Neural crest cell (in vitro differentiated cells): ENCODE measurements around the gene NMUR2. TPM values are rescaled to one million over a fixed set of nuclear protein-coding genes. Genes with fewer than 3 reads are reported as not detected.

ENCODE experiments used
- DNase-seq: peaks from one replicate; pipeline ENCODE4 v3.0.0; 2021; ENCODE audit warnings: low read depth, mixed read lengths, low spot score
- H3K27ac Mint-ChIP-seq: one replicate; pipeline ENCODE4 v1.8.0; 2021; ENCODE audit warnings: mild to moderate bottlenecking, mixed read lengths; ENCODE audit not compliant: unreplicated experiment
- H3K27me3 Mint-ChIP-seq: 2 replicates; pipeline ENCODE4 v1.8.0; 2021; ENCODE audit warnings: low read depth, mild to moderate bottlenecking, mixed read lengths
- H3K36me3 Mint-ChIP-seq: 2 replicates; pipeline ENCODE4 v1.8.0; 2021; ENCODE audit warnings: low read depth, mild to moderate bottlenecking, mixed read lengths
- H3K4me1 Mint-ChIP-seq: 2 replicates; pipeline ENCODE4 v1.8.0; 2021; ENCODE audit warnings: mixed read lengths
- H3K4me3 Mint-ChIP-seq: one replicate; pipeline ENCODE4 v1.8.0; 2021; ENCODE audit warnings: mild to moderate bottlenecking, mixed read lengths
- H3K9me3 Mint-ChIP-seq: 2 replicates; pipeline ENCODE4 v1.8.0; 2021; ENCODE audit warnings: mixed read lengths
- CTCF ChIP-seq: fragments of 200-600 bp; sonication (generic); conservative IDR thresholded peaks from 2 replicates; pipeline ENCODE4 v1.5.0; 2021; ENCODE audit warnings: antibody characterized with exemption, mild to moderate bottlenecking
- total RNA-seq: library from RNA; stranded (reverse); gene quantifications from 2 replicates; pipeline ENCODE4 v1.2.1, GENCODE V29; 2021

NMUR2 gene
- total RNA-seq, 1 donor from 2014 or later, result 0.23 TPM

DNA sequence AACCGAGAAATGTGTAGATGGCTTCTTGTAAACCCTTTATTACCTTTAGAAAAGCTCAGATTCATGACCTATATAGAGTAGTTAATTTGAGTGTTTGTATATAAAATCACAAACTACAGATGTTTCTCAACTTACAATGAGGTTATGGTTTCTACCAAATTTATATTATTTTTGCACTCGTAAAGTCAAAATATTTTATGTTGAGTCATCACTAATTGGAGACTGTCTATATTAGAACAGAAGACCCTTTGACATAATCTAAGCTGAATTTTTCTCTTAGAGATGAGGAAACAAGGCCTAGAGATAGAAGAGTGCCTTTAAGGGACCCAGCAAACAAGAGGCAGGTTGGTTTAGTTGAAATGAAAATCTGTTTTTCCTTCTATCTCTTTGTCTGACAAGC lies 20.0 kb upstream of the NMUR2 start:
- H3K36me3 Mint-ChIP-seq, result no peaks in the 10 kb centered on the region
- DNase-seq, result no peak
- no peaks in the 10 kb centered on the region for H3K9me3 Mint-ChIP-seq
- H3K4me3 Mint-ChIP-seq, result no peak overlapping the region
- H3K27ac Mint-ChIP-seq, result no peak overlapping the region
- no peak for TF ChIP-seq CTCF
- H3K27me3 Mint-ChIP-seq, result no peaks in the 10 kb centered on the region
- no peaks in the 10 kb centered on the region for H3K4me1 Mint-ChIP-seq

DNA sequence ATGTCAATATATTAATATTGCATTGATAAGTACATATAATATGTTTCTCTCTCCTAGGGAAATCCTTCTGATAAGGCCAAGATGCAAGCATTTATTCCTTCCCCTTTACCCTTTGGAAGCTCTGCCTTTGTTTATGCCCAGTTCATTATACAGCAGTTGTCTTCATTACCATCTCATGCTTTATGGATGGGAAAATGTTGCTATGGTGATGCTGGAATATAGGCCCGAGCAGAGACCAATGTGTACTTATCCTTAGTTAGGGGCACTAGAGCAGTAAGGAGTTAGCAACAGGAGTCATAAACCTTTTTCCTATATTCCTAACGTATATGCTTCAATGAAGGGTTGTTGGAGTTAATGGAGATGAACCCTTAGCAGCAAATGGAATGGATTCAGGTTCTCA lies 19.4 kb upstream of the NMUR2 start:
- no peak overlapping the region for H3K27ac Mint-ChIP-seq
- H3K36me3 Mint-ChIP-seq, result no peaks in the 10 kb centered on the region
- no peak for TF ChIP-seq CTCF
- H3K4me1 Mint-ChIP-seq, result no peaks in the 10 kb centered on the region
- DNase-seq, result no peak
- H3K9me3 Mint-ChIP-seq, result no peaks in the 10 kb centered on the region
- H3K4me3 Mint-ChIP-seq, result no peak overlapping the region
- H3K27me3 Mint-ChIP-seq, result no peaks in the 10 kb centered on the region

GRCh38 chr5:152422081-152422480 lies 17.0 kb upstream of the NMUR2 start:
- H3K4me3 Mint-ChIP-seq, result no peak overlapping the region
- H3K36me3 Mint-ChIP-seq, result no peaks in the 10 kb centered on the region
- no peak for TF ChIP-seq CTCF
- no peaks in the 10 kb centered on the region for H3K9me3 Mint-ChIP-seq
- DNase-seq, result no peak
- no peaks in the 10 kb centered on the region for H3K4me1 Mint-ChIP-seq
- H3K27me3 Mint-ChIP-seq, result peaks cover 4% of the 10 kb centered on the region
- no peak overlapping the region for H3K27ac Mint-ChIP-seq

- DNase-seq, result no peak
- no peak overlapping the region for H3K27ac Mint-ChIP-seq
- H3K27me3 Mint-ChIP-seq, result no peaks in the 10 kb centered on the region
- no peak overlapping the region for H3K4me3 Mint-ChIP-seq
- TF ChIP-seq CTCF, result no peak
- no peaks in the 10 kb centered on the region for H3K36me3 Mint-ChIP-seq
- peaks cover 5% of the 10 kb centered on the region for H3K9me3 Mint-ChIP-seq
- no peaks in the 10 kb centered on the region for H3K4me1 Mint-ChIP-seq
Measured at GRCh38 chr5:152412129-152412528, 7.0 kb upstream of the NMUR2 start.

DNA sequence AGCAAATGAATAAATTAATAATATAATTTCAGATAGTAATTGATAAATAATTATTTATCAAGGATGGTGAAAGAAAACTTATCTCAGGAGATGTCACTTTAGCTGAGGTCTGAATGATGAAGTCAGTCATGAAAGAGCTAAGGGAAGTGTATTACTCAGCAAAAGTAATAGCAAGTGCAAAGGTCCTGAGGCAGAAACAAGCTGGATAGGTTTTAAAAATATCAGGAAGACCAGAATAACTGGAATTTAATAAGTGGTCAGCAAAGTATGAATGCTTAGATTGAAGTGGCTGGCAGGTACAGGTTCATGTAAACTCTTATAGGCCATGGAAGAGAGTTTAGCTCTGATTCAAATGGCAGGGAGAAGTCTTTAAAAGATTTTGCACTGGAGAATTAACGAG lies 1.0 kb upstream of the NMUR2 start:
- peaks cover 5% of the 10 kb centered on the region for H3K9me3 Mint-ChIP-seq
- H3K27me3 Mint-ChIP-seq, result peaks cover 4% of the 10 kb centered on the region
- no peak for DNase-seq
- H3K4me3 Mint-ChIP-seq, result no peak overlapping the region
- H3K4me1 Mint-ChIP-seq, result peaks cover 11% of the 10 kb centered on the region
- TF ChIP-seq CTCF, result no peak
- H3K36me3 Mint-ChIP-seq, result no peaks in the 10 kb centered on the region
- H3K27ac Mint-ChIP-seq, result no peak overlapping the region

DNA sequence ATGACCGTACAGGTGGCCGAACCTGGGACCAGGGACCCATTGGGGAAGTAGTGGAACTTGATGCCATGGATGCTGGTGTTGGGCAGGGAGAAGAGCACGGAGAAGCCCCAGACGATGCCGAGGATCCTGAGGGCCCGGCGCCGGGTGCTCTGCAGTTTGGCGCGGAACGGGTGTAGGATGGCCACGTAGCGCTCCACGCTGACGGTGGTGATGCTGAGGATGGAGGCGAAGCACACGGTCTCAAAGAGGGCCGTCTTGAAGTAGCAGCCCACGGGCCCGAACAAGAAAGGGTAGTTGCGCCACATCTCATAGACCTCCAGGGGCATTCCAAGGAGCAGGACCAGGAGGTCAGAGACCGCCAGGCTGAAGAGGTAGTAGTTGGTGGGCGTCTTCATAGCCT lies 585 bp downstream of the NMUR2 start:
- Mint-ChIP-seq H3K27me3 (peaks cover 4% of the 10 kb centered on the region), H3K4me1 (peaks cover 11% of the 10 kb centered on the region), H3K9me3 (peaks cover 5% of the 10 kb centered on the region), H3K36me3 (no peaks in the 10 kb centered on the region), H3K27ac (no peak overlapping the region), H3K4me3 (no peak overlapping the region)
- DNase-seq, result no peak
- TF ChIP-seq CTCF, result no peak
